ENCODE results near the gene SPHK2. TPM values are rescaled to one million over a fixed set of nuclear protein-coding genes. Genes with fewer than 3 reads are reported as not detected.
"Not testable (repeated sequence)": the region's sequence is repeated elsewhere in the genome, so short reads cannot be mapped to it uniquely, and the experiment has no call there.

Gene SPHK2
- total RNA-seq, 2 experiments from 2014 or later: 14.1 to 15.3 TPM

- Mint-ChIP-seq H3K36me3 (ENCODE audit: low read depth) (no peaks in the 10 kb centered on the region), H3K9me3 (no peaks in the 10 kb centered on the region), H3K4me3 (no peak overlapping the region), H3K4me1 (ENCODE audit: low read depth) (no peaks in the 10 kb centered on the region), H3K27me3 (peaks cover 5% of the 10 kb centered on the region), H3K27ac (no peak overlapping the region)
- no peaks in the 10 kb centered on the region for H3K9me3 ChIP-seq (ENCODE audit: control insufficient read depth in 1 of 2, insufficient read depth in 1 of 2, low read length in 2 of 2)
- H3K27me3 ChIP-seq (ENCODE audit: control insufficient read depth in 1 of 2, insufficient read depth in 2 of 2, low read length in 2 of 2): no peaks in the 10 kb centered on the region
- no peak for TF ChIP-seq CTCF (IDR thresholded peaks at IDR 0.05)
- peaks cover 4% of the 10 kb centered on the region for H3K4me1 ChIP-seq (ENCODE audit: insufficient read depth, low read length)
- no peak overlapping the region for H3K27ac ChIP-seq (ENCODE audit: low read depth in 1 of 2, low read length in 2 of 2)
- ChIA-PET POLR2A (no interaction called here), CTCF (no interaction called here)
- intact Hi-C loops (cut with DNase I, micrococcal nuclease): no loop called here
- H3K4me3 ChIP-seq (ENCODE audit: low read length): no peak overlapping the region
- ATAC-seq (ENCODE audit: poor library complexity) (no peak), DNase-seq (no peak)
- H3K36me3 ChIP-seq (ENCODE audit: insufficient read depth, low read length): no peaks in the 10 kb centered on the region
Measured at GRCh38 chr19:48573163-48573505, 46.2 kb upstream of the SPHK2 start.

GRCh38 chr19:48575931-48576622 is 43.2 kb upstream of the SPHK2 start:
- ATAC-seq (ENCODE audit: poor library complexity) (no peak), DNase-seq (no peak)
- H3K4me3 ChIP-seq (ENCODE audit: low read length): no peak overlapping the region
- Mint-ChIP-seq H3K36me3 (ENCODE audit: low read depth) (no peaks in the 10 kb centered on the region), H3K27me3 (no peaks in the 10 kb centered on the region), H3K4me3 (no peak overlapping the region), H3K27ac (no peak overlapping the region), H3K9me3 (no peaks in the 10 kb centered on the region), H3K4me1 (ENCODE audit: low read depth) (no peaks in the 10 kb centered on the region)
- CTCF ChIA-PET: no interaction called here
- TF ChIP-seq CTCF (IDR thresholded peaks at IDR 0.05): no peak
- no peaks in the 10 kb centered on the region for H3K36me3 ChIP-seq (ENCODE audit: insufficient read depth, low read length)
- H3K9me3 ChIP-seq (ENCODE audit: control insufficient read depth in 1 of 2, insufficient read depth in 1 of 2, low read length in 2 of 2): no peaks in the 10 kb centered on the region
- no peak overlapping the region for H3K27ac ChIP-seq (ENCODE audit: low read depth in 1 of 2, low read length in 2 of 2)
- intact Hi-C loops (cut with DNase I, micrococcal nuclease): no loop called here
- no peaks in the 10 kb centered on the region for H3K27me3 ChIP-seq (ENCODE audit: control insufficient read depth in 1 of 2, insufficient read depth in 2 of 2, low read length in 2 of 2)
- peaks cover 4% of the 10 kb centered on the region for H3K4me1 ChIP-seq (ENCODE audit: insufficient read depth, low read length)
- POLR2A ChIA-PET: no interaction called here

GRCh38 chr19:48577908-48578307 is 41.4 kb upstream of the SPHK2 start:
- CTCF ChIA-PET; H3K9me3 ChIP-seq (ENCODE audit: control insufficient read depth in 1 of 2, insufficient read depth in 1 of 2, low read length in 2 of 2): not testable (repeated sequence)

GRCh38 chr19:48578891-48579290 is 40.4 kb upstream of the SPHK2 start:
- Mint-ChIP-seq H3K4me3 (no peak overlapping the region), H3K9me3 (no peaks in the 10 kb centered on the region), H3K4me1 (ENCODE audit: low read depth) (no peaks in the 10 kb centered on the region), H3K27me3 (no peaks in the 10 kb centered on the region), H3K36me3 (ENCODE audit: low read depth) (no peaks in the 10 kb centered on the region), H3K27ac (no peak overlapping the region)
- CTCF ChIA-PET: no interaction called here
- H3K4me1 ChIP-seq (ENCODE audit: insufficient read depth, low read length): peaks cover 5% of the 10 kb centered on the region
- no peaks in the 10 kb centered on the region for H3K36me3 ChIP-seq (ENCODE audit: insufficient read depth, low read length)
- no peaks in the 10 kb centered on the region for H3K9me3 ChIP-seq (ENCODE audit: control insufficient read depth in 1 of 2, insufficient read depth in 1 of 2, low read length in 2 of 2)
- TF ChIP-seq CTCF (IDR thresholded peaks at IDR 0.05): no peak
- no peak for ATAC-seq (ENCODE audit: poor library complexity)
- POLR2A ChIA-PET: no interaction called here
- H3K4me3 ChIP-seq (ENCODE audit: low read length): no peak overlapping the region
- DNase-seq: no peak
- no peaks in the 10 kb centered on the region for H3K27me3 ChIP-seq (ENCODE audit: control insufficient read depth in 1 of 2, insufficient read depth in 2 of 2, low read length in 2 of 2)
- intact Hi-C loops (cut with DNase I, micrococcal nuclease): no loop called here
- H3K27ac ChIP-seq (ENCODE audit: low read depth in 1 of 2, low read length in 2 of 2): no peak overlapping the region

More at GRCh38 chr19:48577908-48578307, 41.4 kb upstream of the SPHK2 start:
- H3K27me3 ChIP-seq (ENCODE audit: control insufficient read depth in 1 of 2, insufficient read depth in 2 of 2, low read length in 2 of 2); POLR2A ChIA-PET; H3K27ac ChIP-seq (ENCODE audit: low read depth in 1 of 2, low read length in 2 of 2); H3K4me1 ChIP-seq (ENCODE audit: insufficient read depth, low read length); H3K27me3 Mint-ChIP-seq; H3K9me3 Mint-ChIP-seq; H3K4me3 Mint-ChIP-seq; H3K27ac Mint-ChIP-seq; intact Hi-C loops (cut with DNase I, micrococcal nuclease); H3K4me3 ChIP-seq (ENCODE audit: low read length); ATAC-seq (ENCODE audit: poor library complexity); H3K36me3 ChIP-seq (ENCODE audit: insufficient read depth, low read length); DNase-seq; H3K36me3 Mint-ChIP-seq (ENCODE audit: low read depth); H3K4me1 Mint-ChIP-seq (ENCODE audit: low read depth): not testable (repeated sequence)

Measured in CD4-positive, alpha-beta T cell (primary cell).